PC-3 (cell line): ENCODE results near the gene MAMDC4. TPM values are rescaled to one million over a fixed set of nuclear protein-coding genes. Genes with fewer than 3 reads are reported as not detected.

Experiments used
- ATAC-seq: fragments of 200-7000 bp; cut with Tn5 transposase; 2 replicates; pipeline ENCODE4 v1.9.1; 2020; ENCODE audit warnings: mild to moderate bottlenecking, moderate library complexity
- BruUV-seq: library from RNA; stranded (reverse); fragments of 400-500 nt; replicated peaks from 2 replicates; lab custom pipeline; 2021; lab: Mats Ljungman, UMichigan
- CTCF ChIA-PET: fragments of 300-600 bp; sonication (Branson Sonifier 250); formaldehyde crosslinking; loops from one replicate; lab custom pipeline; 2022; ENCODE audit warnings: antibody characterized with exemption; lab: Charles Lee
- POLR2A ChIA-PET: fragments of 300-600 bp; sonication (Branson Sonifier 250); formaldehyde crosslinking; loops from one replicate; lab custom pipeline; 2022; ENCODE audit warnings: antibody characterized with exemption; ENCODE audit not compliant: unreplicated experiment; lab: Charles Lee
- DNase-seq: peaks from one replicate; pipeline ENCODE4 v3.0.0-alpha.2; 2015
- H2AFZ ChIP-seq: fragments of 300-600 bp; sonication (generic); 2 replicates; pipeline ENCODE4 v1.6.0; 2016; ENCODE audit warnings: antibody characterized with exemption, low read length
- H3F3A ChIP-seq: fragments of 300-600 bp; sonication (generic); one replicate; pipeline ENCODE4 v1.6.0; 2017; ENCODE audit warnings: antibody characterized with exemption, low read length, control low read depth, mild to moderate bottlenecking; ENCODE audit not compliant: unreplicated experiment
- H3K27ac ChIP-seq: fragments of 300-600 bp; sonication (generic); 2 replicates; pipeline ENCODE4 v1.5.1; 2016; ENCODE audit warnings: mild to moderate bottlenecking, low read length
- H3K27me3 ChIP-seq: fragments of 300-600 bp; sonication (generic); 2 replicates; pipeline ENCODE4 v1.6.1; 2016; ENCODE audit warnings: low read length, mixed read lengths
- H3K36me3 ChIP-seq: fragments of 300-600 bp; sonication (generic); 2 replicates; pipeline ENCODE4 v1.6.1; 2016; ENCODE audit warnings: low read depth, mixed run types, low read length, mixed read lengths
- H3K4me1 ChIP-seq: fragments of 300-600 bp; sonication (generic); 2 replicates; pipeline ENCODE4 v1.5.1; 2016; ENCODE audit warnings: low read length; ENCODE audit not compliant: insufficient read depth
- H3K4me2 ChIP-seq: fragments of 300-600 bp; sonication (generic); 2 replicates; pipeline ENCODE4 v1.6.0; 2016; ENCODE audit warnings: low read length
- H3K4me3 ChIP-seq: fragments of 300-600 bp; sonication (generic); 2 replicates; pipeline ENCODE4 v1.5.1; 2016; ENCODE audit warnings: mild to moderate bottlenecking, low read length, mixed read lengths
- H3K79me2 ChIP-seq: fragments of 300-600 bp; sonication (generic); 2 replicates; pipeline ENCODE4 v1.6.1; 2017; ENCODE audit warnings: low read length, mixed read lengths
- H3K9ac ChIP-seq: fragments of 300-600 bp; sonication (generic); 2 replicates; pipeline ENCODE4 v1.6.0; 2016; ENCODE audit warnings: mild to moderate bottlenecking, low read length
- H3K9me2 ChIP-seq: fragments of 300-600 bp; sonication (generic); replicated peaks from 2 replicates; pipeline ENCODE4 v1.6.1; 2016; ENCODE audit warnings: mixed run types, low read length, mixed read lengths
- H3K9me3 ChIP-seq: fragments of 300-600 bp; sonication (generic); 2 replicates; pipeline ENCODE4 v1.6.1; 2016; ENCODE audit warnings: low read length, mixed read lengths
- H4K20me1 ChIP-seq: fragments of 300-600 bp; sonication (generic); 2 replicates; pipeline ENCODE4 v1.6.1; 2016; ENCODE audit warnings: low read length, mixed read lengths
- CTCF ChIP-seq: fragments of 300-600 bp; sonication (generic); conservative IDR thresholded peaks from 2 replicates; pipeline ENCODE4 v1.5.1; 2017; ENCODE audit warnings: antibody characterized with exemption, low read depth, mild to moderate bottlenecking, low read length
- EZH2 ChIP-seq: fragments of 300-600 bp; sonication (generic); IDR thresholded peaks from one replicate; pipeline ENCODE4 v1.6.1; 2017; ENCODE audit warnings: antibody characterized with exemption, mild to moderate bottlenecking, low read length; ENCODE audit not compliant: unreplicated experiment
- EZH2phosphoT487 ChIP-seq: fragments of 300-600 bp; sonication (generic); IDR thresholded peaks from 2 replicates; pipeline ENCODE4 v1.6.1; 2018; ENCODE audit warnings: mild to moderate bottlenecking, antibody characterized with exemption, low read length, borderline replicate concordance
- intact Hi-C: fragments of 100-400 bp; cut with micrococcal nuclease; formaldehyde crosslinking; loops from 2 replicates; pipeline ENCODE4 v1.9.0; 2023
- total RNA-seq: library from RNA; depleted of rRNA; stranded (reverse); fragments of >200 nt; gene quantifications from 2 replicates; pipeline ENCODE4 v1.2.3, GENCODE V29; 2014

MAMDC4 gene
- total RNA-seq, 1 experiment from 2014 or later: 3.0 TPM

- H3K9ac ChIP-seq: no peak overlapping the region
- no peaks in the 10 kb centered on the region for H3K9me3 ChIP-seq
- intact Hi-C loops: no loop called here
- ChIA-PET CTCF (no interaction called here), POLR2A (no interaction called here)
- no peak overlapping the region for H3K27ac ChIP-seq
- no peaks in the 10 kb centered on the region for H3K27me3 ChIP-seq
- H3K9me2 ChIP-seq: no peaks in the 10 kb centered on the region
- no peak for DNase-seq
- BruUV-seq: no TSS peak
- H3K79me2 ChIP-seq: peaks cover 58% of the 10 kb centered on the region
- no peak overlapping the region for H3K4me2 ChIP-seq
- H3F3A ChIP-seq: no peaks in the 10 kb centered on the region
- no peak overlapping the region for H2AFZ ChIP-seq
- no peak overlapping the region for H3K4me3 ChIP-seq
- TF ChIP-seq EZH2phosphoT487 (no peak), CTCF (no peak), EZH2 (no peak)
- H4K20me1 ChIP-seq: peaks cover 4% of the 10 kb centered on the region; the same call in 1 of the 2 replicates
- H3K36me3 ChIP-seq: peaks cover 6% of the 10 kb centered on the region; the same call in 1 of the 2 replicates
- no peak for ATAC-seq
- peaks cover 4% of the 10 kb centered on the region for H3K4me1 ChIP-seq
Measured at GRCh38 chr9:136814725-136815421, 37.3 kb upstream of the MAMDC4 start.

- intact Hi-C loops: no loop called here
- no peak overlapping the region for H3K9ac ChIP-seq
- TF ChIP-seq EZH2phosphoT487 (no peak), EZH2 (no peak), CTCF (no peak)
- ATAC-seq (no peak), DNase-seq (no peak)
- ChIA-PET POLR2A (interaction anchor here (0.7 kb wide), 1 partner anchor 86 kb away, joined by 4 read pairs; no protein-coding TSS in a partner anchor), CTCF (no interaction called here)
- no peak overlapping the region for H3K4me2 ChIP-seq
- H4K20me1 ChIP-seq: no peaks in the 10 kb centered on the region; the same call in 1 of the 2 replicates
- peaks cover 3% of the 10 kb centered on the region; the same call in 1 of the 2 replicates for H3K36me3 ChIP-seq
- H3K27me3 ChIP-seq: no peaks in the 10 kb centered on the region
- no TSS peak for BruUV-seq
- no peaks in the 10 kb centered on the region for H3K9me3 ChIP-seq
- no peak overlapping the region for H3K27ac ChIP-seq
- no peak overlapping the region for H2AFZ ChIP-seq
- H3K4me1 ChIP-seq: no peaks in the 10 kb centered on the region
- peaks cover 52% of the 10 kb centered on the region for H3K79me2 ChIP-seq
- no peaks in the 10 kb centered on the region for H3K9me2 ChIP-seq
- no peaks in the 10 kb centered on the region for H3F3A ChIP-seq
- H3K4me3 ChIP-seq: no peak overlapping the region
Measured at GRCh38 chr9:136815422-136815782, 36.7 kb upstream of the MAMDC4 start.
